ENCODE measurements around the gene PRDM5. TPM values are rescaled to one million over a fixed set of nuclear protein-coding genes. Genes with fewer than 3 reads are reported as not detected.

Gene PRDM5
- total and polyA plus RNA-seq, 10 of the 15 experiments (the other 5 are each of a cell fraction or from before 2014, with no cell fraction given): 0.07 TPM; not detected in 9

DNA sequence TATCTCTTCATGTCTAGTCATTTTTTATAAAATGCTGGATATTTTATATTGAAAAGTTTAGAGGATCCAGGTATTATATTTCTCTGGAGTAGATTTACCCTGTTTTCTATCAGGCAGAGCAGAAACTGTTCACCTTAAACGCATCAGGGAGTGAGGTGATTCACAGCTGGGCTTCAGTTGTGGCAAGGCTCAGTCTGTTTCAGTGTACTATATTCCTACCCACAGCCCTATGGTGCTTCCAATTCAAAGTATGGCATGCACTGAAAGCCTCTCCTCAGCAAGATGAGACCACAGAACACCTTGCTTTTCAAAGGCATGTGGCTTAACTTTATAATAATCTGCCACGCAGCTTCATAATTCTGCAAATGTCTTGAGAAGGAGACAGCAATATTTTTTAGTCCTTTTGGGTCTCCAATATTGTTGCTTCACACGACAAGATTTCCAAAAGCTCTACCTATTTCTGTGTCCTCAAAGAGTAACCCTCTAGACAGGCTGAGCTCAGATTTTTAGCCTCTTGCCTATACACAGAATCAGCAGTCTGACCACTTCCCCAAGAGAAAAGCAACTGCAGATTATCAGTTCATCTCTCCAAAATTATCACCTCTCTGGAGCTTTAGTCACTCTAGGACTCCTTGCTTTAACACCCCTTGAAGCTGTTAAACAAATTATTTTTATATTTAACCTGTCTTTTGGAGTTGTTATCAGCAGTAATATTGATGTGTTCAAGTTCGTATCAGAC, 24.4 kb downstream of the PRDM5 start:
- Histone ChIP-seq H3K27ac (ENCODE audit: control insufficient read depth, insufficient read depth) (no peak overlapping the region), H3K79me2 (ENCODE audit: control insufficient read depth, insufficient read depth, low read length) (no peaks in the 10 kb centered on the region), H3K4me3 (no peak overlapping the region), H4K20me1 (ENCODE audit: control insufficient read depth, insufficient read depth) (no peaks in the 10 kb centered on the region), H3K27me3 (replicated peaks in 1 of 2; ENCODE audit: control insufficient read depth in 2 of 2, insufficient read depth in 2 of 2, low read length in 1 of 2) (no peaks in the 10 kb centered on the region; a peak in 1 of 4 replicates), H2AFZ (ENCODE audit: control insufficient read depth, low read depth, low read length) (no peak overlapping the region), H3K36me3 (ENCODE audit: control insufficient read depth in 2 of 2, insufficient read depth in 2 of 2, low read length in 1 of 2) (no peaks in the 10 kb centered on the region), H3K9ac (ENCODE audit: control insufficient read depth, insufficient read depth, low read length) (no peak overlapping the region), H3K4me2 (ENCODE audit: control insufficient read depth, insufficient read depth) (no peak overlapping the region), H3K4me1 (ENCODE audit: control insufficient read depth, insufficient read depth, low read length) (no peaks in the 10 kb centered on the region), H3K9me3 (replicated peaks; ENCODE audit: control insufficient read depth, insufficient read depth, low read length) (no peaks in the 10 kb centered on the region)
- in situ Hi-C loops (cut with MboI): no loop called here
- ChIA-PET CTCF (interaction anchor here (1.1 kb wide), 1 partner anchor 745 kb away, joined by 3 read pairs; no protein-coding TSS in a partner anchor), SMC1A (ENCODE audit: uncharacterized antibody, unreplicated experiment) (interaction anchor here (1.0 kb wide), 1 partner anchor 33 kb away, joined by 3 read pairs; no protein-coding TSS in a partner anchor), POLR2A (no interaction called here), RAD21 (ENCODE audit: unreplicated experiment) (no interaction called here)
- ATAC-seq (no peak), FAIRE-seq (no peak), DNase-seq (ENCODE audit: low read depth, low spot score) (no peak)
- no TSS peak for BruUV-seq (replicated peaks)
- intact Hi-C loops (cut with micrococcal nuclease; ENCODE audit: unreplicated experiment): no loop called here
- WGBS (ENCODE audit: insufficient coverage, insufficient replicate concordance, low lambda C conversion rate, missing lambda C conversion rate): 19% methylated on average over 4 of the region's 4 CpGs
- TF ChIP-seq ZNF274 (IDR thresholded peaks at IDR 0.05; ENCODE audit: insufficient read depth, insufficient read length): no peak
- TF ChIP-seq MTA2 (IDR thresholded peaks at IDR 0.05; ENCODE audit: low read depth): no peak
- no peak for TF ChIP-seq CUX1 (IDR thresholded peaks at IDR 0.05; ENCODE audit: insufficient replicate concordance, low read depth, low read length)
- TF ChIP-seq RCOR1 (conservative IDR thresholded peaks at IDR 0.05; ENCODE audit: low read depth, low read length): no peak
- no peak for TF ChIP-seq RELB (IDR thresholded peaks at IDR 0.05; ENCODE audit: low read depth)
- TF ChIP-seq IRF3 (IDR thresholded peaks at IDR 0.05): no peak
- no peak for TF ChIP-seq MYC (IDR thresholded peaks at IDR 0.05; ENCODE audit: insufficient read depth, insufficient read length, insufficient replicate concordance, low read length, severe bottlenecking)
- no peak for TF ChIP-seq TARDBP (IDR thresholded peaks at IDR 0.05; ENCODE audit: borderline replicate concordance)
- no peak for TF ChIP-seq USF2 (IDR thresholded peaks at IDR 0.05; ENCODE audit: borderline replicate concordance, low read depth, low read length)
- no peak for TF ChIP-seq HDAC2 (IDR thresholded peaks at IDR 0.05)
- no peak for TF ChIP-seq CTCF (IDR thresholded peaks at IDR 0.05 in 2 of 3, conservative IDR thresholded peaks at IDR 0.05 in 1 of 3; ENCODE audit: control insufficient read depth in 2 of 3, extremely low read depth in 1 of 3, insufficient read depth in 1 of 3, low read depth in 3 of 3, low read length in 3 of 3)
- no peak for TF ChIP-seq ESRRA (IDR thresholded peaks at IDR 0.05; ENCODE audit: low read length)
